HepG2 (cell line): Measurements from ENCODE around the gene INKA1. TPM values are rescaled to one million over a fixed set of nuclear protein-coding genes. Genes with fewer than 3 reads are reported as not detected.

Experiments used
- CBX1 ChIP-seq: IDR thresholded peaks from one replicate; pipeline ENCODE4 v1.6.1; 2016; ENCODE audit warnings: antibody characterized with exemption, low read depth
- FOXA1 ChIP-seq, 2 experiments: fragments of 450-650 bp in 1 of 2; sonication (generic) in 1 of 2; formaldehyde crosslinking in 1 of 2; IDR thresholded peaks; 2 replicates each; pipeline versions ENCODE4 v1.4.0 to v1.6.1; 2016 to 2020; ENCODE audit warnings: missing genetic modification reagents in 1 of 2
- MED1 ChIP-seq: sonication (generic); formaldehyde crosslinking; IDR thresholded peaks from 2 replicates; pipeline ENCODE4 v1.4.0; 2020; ENCODE audit warnings: missing genetic modification reagents
- MTF1 ChIP-seq: sonication (generic); formaldehyde crosslinking; IDR thresholded peaks from 2 replicates; pipeline ENCODE4 v1.5.0; 2020; ENCODE audit warnings: missing genetic modification reagents
- NFYB ChIP-seq: sonication (generic); formaldehyde crosslinking; IDR thresholded peaks from 2 replicates; pipeline ENCODE4 v1.4.0; 2020; ENCODE audit warnings: missing genetic modification reagents
- NPAS2 ChIP-seq: sonication (generic); formaldehyde crosslinking; IDR thresholded peaks from 2 replicates; pipeline ENCODE4 v1.8.0; 2022; ENCODE audit warnings: mild to moderate bottlenecking, missing genetic modification reagents, borderline replicate concordance
- PITX1 ChIP-seq: sonication (generic); formaldehyde crosslinking; IDR thresholded peaks from 2 replicates; pipeline ENCODE4 v1.5.1; 2020; ENCODE audit warnings: mild to moderate bottlenecking, missing genetic modification reagents
- SRSF4 ChIP-seq: fragments of 200-400 bp; formaldehyde crosslinking; IDR thresholded peaks from one replicate; pipeline ENCODE4 v1.6.1; 2018; ENCODE audit warnings: mild to moderate bottlenecking, low read depth, low read length, moderate library complexity; ENCODE audit not compliant: poor library complexity, severe bottlenecking
- TCF7L2 ChIP-seq: IDR thresholded peaks from 2 replicates; pipeline ENCODE4 v1.6.1; 2011; ENCODE audit warnings: mild to moderate bottlenecking, low read depth, low read length, moderate library complexity
- ZFAT ChIP-seq: sonication (generic); formaldehyde crosslinking; conservative IDR thresholded peaks from 2 replicates; pipeline ENCODE4 v1.8.1; 2023; ENCODE audit warnings: missing genetic modification reagents, inconsistent platforms
- ZFP37 ChIP-seq: sonication (generic); formaldehyde crosslinking; IDR thresholded peaks from 2 replicates; pipeline ENCODE4 v1.4.0; 2020; ENCODE audit warnings: missing genetic modification reagents, borderline replicate concordance
- ZNF136 ChIP-seq: sonication (generic); formaldehyde crosslinking; IDR thresholded peaks from 2 replicates; pipeline ENCODE4 v1.8.1; 2022; ENCODE audit warnings: low read depth, mild to moderate bottlenecking, moderate library complexity, missing genetic modification reagents
- ZNF235 ChIP-seq: sonication (generic); formaldehyde crosslinking; IDR thresholded peaks from 2 replicates; pipeline ENCODE4 v1.8.1; 2023; ENCODE audit warnings: mild to moderate bottlenecking, missing genetic modification reagents, borderline replicate concordance
- ZNF441 ChIP-seq: sonication (generic); formaldehyde crosslinking; IDR thresholded peaks from 2 replicates; pipeline ENCODE4 v1.7.0; 2021; ENCODE audit warnings: missing genetic modification reagents, borderline replicate concordance
- ZNF776 ChIP-seq: sonication (generic); formaldehyde crosslinking; IDR thresholded peaks from 2 replicates; pipeline ENCODE4 v1.4.0; 2020; ENCODE audit warnings: mild to moderate bottlenecking, missing genetic modification reagents
- polyA plus RNA-seq, 8 experiments: library from polyadenylated mRNA; depleted of rRNA in 3 of 8; stranded (reverse) in 7 of 8; unstranded in 1 of 8; fragments of >200 nt; fragmentation: Illumina TruSeq in 4 of 8; extraction: Trizol in 4 of 8; gene quantifications; 2 replicates each; pipeline versions ENCODE4 v1.2.1 to v1.2.3, GENCODE V29; 2011 to 2016; ENCODE audit warnings: low read depth in 4 of 8, missing spikeins in 1 of 8, mixed read lengths in 1 of 8; ENCODE audit not compliant: insufficient read depth in 1 of 8
- total RNA-seq, 5 experiments: library from RNA; depleted of rRNA; stranded (reverse); fragments of >200 nt; fragmentation: Illumina TruSeq; extraction: Trizol; gene quantifications; 2 replicates each; pipeline ENCODE4 v1.2.3, GENCODE V29; 2016; ENCODE audit warnings: low read depth in 1 of 5
- TF ChIP-seq, protein P1 (sequence below): sonication (generic); formaldehyde crosslinking; IDR thresholded peaks from 2 replicates; pipeline ENCODE4 v1.5.1; 2020; ENCODE audit warnings: mild to moderate bottlenecking, missing genetic modification reagents, borderline replicate concordance
- TF ChIP-seq, protein P2 (sequence below): IDR thresholded peaks from 2 replicates; pipeline ENCODE4 v1.6.1; 2016; ENCODE audit warnings: low read depth, control low read depth
- TF ChIP-seq, protein P3 (sequence below): IDR thresholded peaks from 2 replicates; pipeline ENCODE4 v1.6.1; 2016; ENCODE audit warnings: mild to moderate bottlenecking, missing biosample characterization, missing genetic modification reagents
- TF ChIP-seq, protein P4 (sequence below): sonication (generic); formaldehyde crosslinking; IDR thresholded peaks from 2 replicates; pipeline ENCODE4 v1.9.0; 2021; ENCODE audit warnings: missing genetic modification reagents, mild to moderate bottlenecking, borderline replicate concordance
- TF ChIP-seq, protein P5 (sequence below): IDR thresholded peaks from 2 replicates; pipeline ENCODE4 v1.6.1; 2016; ENCODE audit warnings: control low read depth

Gene INKA1
- total and polyA plus RNA-seq, 2 of the 13 experiments (the other 11 are each of a cell fraction or from before 2014, with no cell fraction given) = 0.22 to 0.41 TPM

DNA sequence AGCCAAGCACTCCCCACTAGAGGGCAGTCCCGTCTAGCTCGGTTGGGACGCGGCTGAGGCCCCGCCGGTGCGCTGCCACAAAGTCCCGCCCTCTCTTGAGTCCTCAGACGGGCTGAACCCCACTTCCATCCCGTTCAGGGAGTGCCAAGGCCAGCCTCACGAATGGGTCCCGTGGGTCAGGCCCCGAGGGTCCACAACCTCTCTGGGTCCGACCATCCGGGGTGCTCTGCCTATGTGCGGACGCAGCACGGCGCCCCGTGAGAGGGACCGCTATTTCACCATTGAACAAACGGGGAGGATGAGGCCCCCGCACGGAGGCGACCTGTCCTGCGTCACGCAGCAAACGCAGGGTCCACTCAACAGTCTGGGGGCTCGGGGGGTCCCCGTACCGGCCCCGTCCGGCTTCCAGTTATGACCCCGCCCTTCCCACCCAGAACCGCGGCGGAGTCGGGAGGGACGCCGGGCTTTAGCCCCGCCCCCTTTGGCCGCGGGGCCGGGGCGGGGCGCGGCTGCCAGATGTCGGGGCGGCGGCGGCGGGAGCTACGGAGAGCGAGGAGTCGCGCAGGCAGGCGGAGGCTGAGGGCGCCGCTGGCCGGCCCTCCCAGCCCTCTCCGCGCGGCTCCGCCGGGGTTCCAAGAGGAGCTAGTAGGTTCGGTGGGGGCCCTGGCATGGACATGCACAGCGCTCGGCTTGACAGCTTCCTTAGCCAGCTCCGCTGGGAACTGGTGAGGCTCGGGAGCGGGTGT, at the start of gene INKA1 (continued):
- no peak for TF ChIP-seq ZNF441 (CRISPR knock-in tag)
- TF ChIP-seq, protein P1, sequence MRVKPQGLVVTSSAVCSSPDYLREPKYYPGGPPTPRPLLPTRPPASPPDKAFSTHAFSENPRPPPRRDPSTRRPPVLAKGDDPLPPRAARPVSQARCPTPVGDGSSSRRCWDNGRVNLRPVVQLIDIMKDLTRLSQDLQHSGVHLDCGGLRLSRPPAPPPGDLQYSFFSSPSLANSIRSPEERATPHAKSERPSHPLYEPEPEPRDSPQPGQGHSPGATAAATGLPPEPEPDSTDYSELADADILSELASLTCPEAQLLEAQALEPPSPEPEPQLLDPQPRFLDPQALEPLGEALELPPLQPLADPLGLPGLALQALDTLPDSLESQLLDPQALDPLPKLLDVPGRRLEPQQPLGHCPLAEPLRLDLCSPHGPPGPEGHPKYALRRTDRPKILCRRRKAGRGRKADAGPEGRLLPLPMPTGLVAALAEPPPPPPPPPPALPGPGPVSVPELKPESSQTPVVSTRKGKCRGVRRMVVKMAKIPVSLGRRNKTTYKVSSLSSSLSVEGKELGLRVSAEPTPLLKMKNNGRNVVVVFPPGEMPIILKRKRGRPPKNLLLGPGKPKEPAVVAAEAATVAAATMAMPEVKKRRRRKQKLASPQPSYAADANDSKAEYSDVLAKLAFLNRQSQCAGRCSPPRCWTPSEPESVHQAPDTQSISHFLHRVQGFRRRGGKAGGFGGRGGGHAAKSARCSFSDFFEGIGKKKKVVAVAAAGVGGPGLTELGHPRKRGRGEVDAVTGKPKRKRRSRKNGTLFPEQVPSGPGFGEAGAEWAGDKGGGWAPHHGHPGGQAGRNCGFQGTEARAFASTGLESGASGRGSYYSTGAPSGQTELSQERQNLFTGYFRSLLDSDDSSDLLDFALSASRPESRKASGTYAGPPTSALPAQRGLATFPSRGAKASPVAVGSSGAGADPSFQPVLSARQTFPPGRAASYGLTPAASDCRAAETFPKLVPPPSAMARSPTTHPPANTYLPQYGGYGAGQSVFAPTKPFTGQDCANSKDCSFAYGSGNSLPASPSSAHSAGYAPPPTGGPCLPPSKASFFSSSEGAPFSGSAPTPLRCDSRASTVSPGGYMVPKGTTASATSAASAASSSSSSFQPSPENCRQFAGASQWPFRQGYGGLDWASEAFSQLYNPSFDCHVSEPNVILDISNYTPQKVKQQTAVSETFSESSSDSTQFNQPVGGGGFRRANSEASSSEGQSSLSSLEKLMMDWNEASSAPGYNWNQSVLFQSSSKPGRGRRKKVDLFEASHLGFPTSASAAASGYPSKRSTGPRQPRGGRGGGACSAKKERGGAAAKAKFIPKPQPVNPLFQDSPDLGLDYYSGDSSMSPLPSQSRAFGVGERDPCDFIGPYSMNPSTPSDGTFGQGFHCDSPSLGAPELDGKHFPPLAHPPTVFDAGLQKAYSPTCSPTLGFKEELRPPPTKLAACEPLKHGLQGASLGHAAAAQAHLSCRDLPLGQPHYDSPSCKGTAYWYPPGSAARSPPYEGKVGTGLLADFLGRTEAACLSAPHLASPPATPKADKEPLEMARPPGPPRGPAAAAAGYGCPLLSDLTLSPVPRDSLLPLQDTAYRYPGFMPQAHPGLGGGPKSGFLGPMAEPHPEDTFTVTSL (CRISPR knock-in tag) = no peak
- TF ChIP-seq SRSF4 = no peak
- no peak for TF ChIP-seq ZNF235 (CRISPR knock-in tag)
- no peak for TF ChIP-seq TCF7L2
- no peak for TF ChIP-seq NPAS2
- TF ChIP-seq ZFP37 (CRISPR knock-in tag) = no peak
- TF ChIP-seq, protein P2, sequence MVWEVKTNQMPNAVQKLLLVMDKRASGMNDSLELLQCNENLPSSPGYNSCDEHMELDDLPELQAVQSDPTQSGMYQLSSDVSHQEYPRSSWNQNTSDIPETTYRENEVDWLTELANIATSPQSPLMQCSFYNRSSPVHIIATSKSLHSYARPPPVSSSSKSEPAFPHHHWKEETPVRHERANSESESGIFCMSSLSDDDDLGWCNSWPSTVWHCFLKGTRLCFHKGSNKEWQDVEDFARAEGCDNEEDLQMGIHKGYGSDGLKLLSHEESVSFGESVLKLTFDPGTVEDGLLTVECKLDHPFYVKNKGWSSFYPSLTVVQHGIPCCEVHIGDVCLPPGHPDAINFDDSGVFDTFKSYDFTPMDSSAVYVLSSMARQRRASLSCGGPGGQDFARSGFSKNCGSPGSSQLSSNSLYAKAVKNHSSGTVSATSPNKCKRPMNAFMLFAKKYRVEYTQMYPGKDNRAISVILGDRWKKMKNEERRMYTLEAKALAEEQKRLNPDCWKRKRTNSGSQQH (CRISPR knock-in tag) = no peak
- TF ChIP-seq, protein P3, sequence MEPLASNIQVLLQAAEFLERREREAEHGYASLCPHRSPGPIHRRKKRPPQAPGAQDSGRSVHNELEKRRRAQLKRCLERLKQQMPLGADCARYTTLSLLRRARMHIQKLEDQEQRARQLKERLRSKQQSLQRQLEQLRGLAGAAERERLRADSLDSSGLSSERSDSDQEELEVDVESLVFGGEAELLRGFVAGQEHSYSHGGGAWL = 0 out of 2 replicates have a peak, but pooled peaks have one; percentile 14
- TF ChIP-seq MED1 (CRISPR knock-in tag) = 0 out of 2 replicates have a peak, but pooled peaks have one; percentile 1
- no peak for TF ChIP-seq ZFAT (CRISPR knock-in tag)
- no peak for TF ChIP-seq FOXA1 (IDR thresholded peaks at IDR 0.05)
- no peak for TF ChIP-seq FOXA1 (CRISPR knock-in tag; IDR thresholded peaks at IDR 0.05)
- no peak for TF ChIP-seq ZNF136
- TF ChIP-seq, protein P4, sequence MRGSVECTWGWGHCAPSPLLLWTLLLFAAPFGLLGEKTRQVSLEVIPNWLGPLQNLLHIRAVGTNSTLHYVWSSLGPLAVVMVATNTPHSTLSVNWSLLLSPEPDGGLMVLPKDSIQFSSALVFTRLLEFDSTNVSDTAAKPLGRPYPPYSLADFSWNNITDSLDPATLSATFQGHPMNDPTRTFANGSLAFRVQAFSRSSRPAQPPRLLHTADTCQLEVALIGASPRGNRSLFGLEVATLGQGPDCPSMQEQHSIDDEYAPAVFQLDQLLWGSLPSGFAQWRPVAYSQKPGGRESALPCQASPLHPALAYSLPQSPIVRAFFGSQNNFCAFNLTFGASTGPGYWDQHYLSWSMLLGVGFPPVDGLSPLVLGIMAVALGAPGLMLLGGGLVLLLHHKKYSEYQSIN = no peak
- TF ChIP-seq NFYB (CRISPR knock-in tag) = 0 out of 2 replicates have a peak, but pooled peaks have one; percentile 15
- TF ChIP-seq PITX1 = peak; percentile 76; the same call in 1 of the 2 replicates
- TF ChIP-seq MTF1 (CRISPR knock-in tag) = no peak
- peak; percentile 45 for TF ChIP-seq CBX1
- TF ChIP-seq, protein P5, sequence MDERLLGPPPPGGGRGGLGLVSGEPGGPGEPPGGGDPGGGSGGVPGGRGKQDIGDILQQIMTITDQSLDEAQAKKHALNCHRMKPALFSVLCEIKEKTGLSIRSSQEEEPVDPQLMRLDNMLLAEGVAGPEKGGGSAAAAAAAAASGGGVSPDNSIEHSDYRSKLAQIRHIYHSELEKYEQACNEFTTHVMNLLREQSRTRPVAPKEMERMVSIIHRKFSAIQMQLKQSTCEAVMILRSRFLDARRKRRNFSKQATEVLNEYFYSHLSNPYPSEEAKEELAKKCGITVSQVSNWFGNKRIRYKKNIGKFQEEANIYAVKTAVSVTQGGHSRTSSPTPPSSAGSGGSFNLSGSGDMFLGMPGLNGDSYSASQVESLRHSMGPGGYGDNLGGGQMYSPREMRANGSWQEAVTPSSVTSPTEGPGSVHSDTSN (CRISPR knock-in tag) = no peak
- no peak for TF ChIP-seq ZNF776
